Body of pancreas (tissue), 4 donors: ENCODE results near the gene TARBP1. TPM values are rescaled to one million over a fixed set of nuclear protein-coding genes. Genes with fewer than 3 reads are reported as not detected.

Experiments
- ATAC-seq: fragments of 150-250 bp; one replicate; pipeline ENCODE4 v1.9.1; 2016
- DNase-seq, 4 donors: peaks; one replicate each; pipeline ENCODE4 v3.0.0-alpha.2; 2019
- H3K27ac ChIP-seq, 4 donors: fragments of 200-600 bp; sonication (generic); 1 replicate in 3 of 4; 2 replicates in 1 of 4; pipeline versions ENCODE4 v1.5.1 to v1.6.1; 2016 to 2019; ENCODE audit warnings: mild to moderate bottlenecking in 1 of 4, mixed read lengths in 1 of 4, moderate library complexity in 1 of 4
- H3K27me3 ChIP-seq, 2 donors: fragments of 200-600 bp; sonication (generic); one replicate each; pipeline ENCODE4 v1.6.0; 2016; ENCODE audit warnings: mild to moderate bottlenecking in 1 of 2
- H3K36me3 ChIP-seq, 2 donors: fragments of 200-600 bp; sonication (generic); replicated peaks in 1 of 2; 2 replicates each; pipeline ENCODE4 v1.5.1; 2016; ENCODE audit warnings: low read depth in 2 of 2; ENCODE audit not compliant: insufficient read depth in 1 of 2
- H3K4me1 ChIP-seq: fragments of 200-600 bp; sonication (generic); one replicate; pipeline ENCODE4 v1.6.0; 2016
- H3K4me3 ChIP-seq, 2 donors: fragments of 200-600 bp; sonication (generic); 1 replicate in 1 of 2; 2 replicates in 1 of 2; pipeline ENCODE4 v1.5.1; 2016 to 2019
- H3K9me3 ChIP-seq, 3 donors: fragments of 200-600 bp; sonication (generic); 1 replicate in 2 of 3; 2 replicates in 1 of 3; pipeline ENCODE4 v1.5.1; 2016
- CTCF ChIP-seq, 7 experiments: fragments of 450-650 bp in 4 of 7; fragments of 200-600 bp in 3 of 7; sonication (generic) in 3 of 7; IDR thresholded peaks; one replicate each; pipeline ENCODE4 v1.5.1; 2016 to 2019; ENCODE audit warnings: antibody characterized with exemption in 7 of 7
- POLR2A ChIP-seq, 3 donors: fragments of 450-650 bp; IDR thresholded peaks; one replicate each; pipeline ENCODE4 v1.6.1; 2016; ENCODE audit warnings: antibody characterized with exemption in 3 of 3, mild to moderate bottlenecking in 2 of 3
- WGBS, 2 donors: methylation state at CpG; one replicate each; pipeline ENCODE4 v1.1.5; 2017; 5-methylcytosine and 5-hydroxymethylcytosine counted together
- intact Hi-C: fragments of 100-400 bp; cut with DNase I; formaldehyde crosslinking; loops from one replicate; pipeline ENCODE4 v1.15.1; 2023
- total RNA-seq, 2 donors: library from RNA; depleted of rRNA; stranded (reverse); fragments of >200 nt; gene quantifications; one replicate each; pipeline ENCODE4 v1.1.0, GENCODE V29; 2016

Gene TARBP1
- total RNA-seq, 2 donors from 2014 or later = 30.6 to 32.0 TPM

- H3K4me3 ChIP-seq = peak overlapping the region; percentile 5 to 45
- H3K27ac ChIP-seq = peak overlapping the region; percentile 86 to 97 (median 96)
- intact Hi-C loops = no loop called here
- peak; percentile 74 to 80 (median 77) for DNase-seq
- 0% methylated on average over 6 to 33 of the region's 43 CpGs for WGBS, 2 donors
- no peaks in the 10 kb centered on the region for H3K27me3 ChIP-seq
- TF ChIP-seq CTCF (IDR thresholded peaks at IDR 0.05) = peak in 1 of 7 experiments; percentile 2
- TF ChIP-seq POLR2A (IDR thresholded peaks at IDR 0.05) = peak; percentile 52 to 66 (median 54)
- ATAC-seq = peak; percentile 84
- H3K9me3 ChIP-seq = no peaks in the 10 kb centered on the region
- no peaks in the 10 kb centered on the region for H3K36me3 ChIP-seq
- H3K4me1 ChIP-seq = peaks cover 21% of the 10 kb centered on the region
These were observed 863 bp downstream of the TARBP1 start for GRCh38 chr1:234478152-234478480.

- no peak for TF ChIP-seq CTCF (IDR thresholded peaks at IDR 0.05)
- TF ChIP-seq POLR2A (IDR thresholded peaks at IDR 0.05) = no peak
- intact Hi-C loops = no loop called here
- 11 to 13% methylated on average over 15 of the region's 15 CpGs for WGBS, 2 donors
- Histone ChIP-seq H3K9me3 (no peaks in the 10 kb centered on the region), H3K4me1 (peaks cover 21% of the 10 kb centered on the region), H3K27me3 (no peaks in the 10 kb centered on the region), H3K36me3 (no peaks in the 10 kb centered on the region), H3K27ac (peak overlapping the region; percentile 86 to 97 (median 96)), H3K4me3 (peak overlapping the region; percentile 5 to 45)
- no peak for ATAC-seq
- DNase-seq = no peak
These were observed 1.4 kb downstream of the TARBP1 start for GRCh38 chr1:234477386-234478151.

- no peaks in the 10 kb centered on the region for H3K36me3 ChIP-seq
- H3K4me3 ChIP-seq = no peak overlapping the region
- no peaks in the 10 kb centered on the region for H3K9me3 ChIP-seq
- intact Hi-C loops = no loop called here
- H3K4me1 ChIP-seq = peaks cover 21% of the 10 kb centered on the region
- TF ChIP-seq POLR2A (IDR thresholded peaks at IDR 0.05) (no peak), CTCF (IDR thresholded peaks at IDR 0.05) (no peak)
- no peak overlapping the region for H3K27ac ChIP-seq
- DNase-seq (no peak), ATAC-seq (no peak)
- H3K27me3 ChIP-seq = no peaks in the 10 kb centered on the region
- WGBS, 2 donors = 59 to 84% methylated on average over 5 of the region's 5 CpGs
These were observed 2.8 kb downstream of the TARBP1 start for GRCh38 chr1:234476172-234476571.

GRCh38 chr1:234475167-234475793 lies 3.7 kb downstream of the TARBP1 start:
- WGBS, 2 donors = 77 to 82% methylated on average over 10 to 12 of the region's 12 CpGs
- no peak for ATAC-seq
- Histone ChIP-seq H3K27ac (no peak overlapping the region), H3K4me3 (no peak overlapping the region), H3K4me1 (peaks cover 21% of the 10 kb centered on the region), H3K36me3 (no peaks in the 10 kb centered on the region), H3K9me3 (no peaks in the 10 kb centered on the region), H3K27me3 (no peaks in the 10 kb centered on the region)
- intact Hi-C loops = no loop called here
- no peak for DNase-seq
- TF ChIP-seq POLR2A (IDR thresholded peaks at IDR 0.05) (no peak), CTCF (IDR thresholded peaks at IDR 0.05) (no peak)
